ENCODE measurements around the gene R3HCC1L. TPM values are rescaled to one million over a fixed set of nuclear protein-coding genes. Genes with fewer than 3 reads are reported as not detected.

R3HCC1L gene
- total RNA-seq, 1 donor from 2014 or later = 13.7 TPM

DNA sequence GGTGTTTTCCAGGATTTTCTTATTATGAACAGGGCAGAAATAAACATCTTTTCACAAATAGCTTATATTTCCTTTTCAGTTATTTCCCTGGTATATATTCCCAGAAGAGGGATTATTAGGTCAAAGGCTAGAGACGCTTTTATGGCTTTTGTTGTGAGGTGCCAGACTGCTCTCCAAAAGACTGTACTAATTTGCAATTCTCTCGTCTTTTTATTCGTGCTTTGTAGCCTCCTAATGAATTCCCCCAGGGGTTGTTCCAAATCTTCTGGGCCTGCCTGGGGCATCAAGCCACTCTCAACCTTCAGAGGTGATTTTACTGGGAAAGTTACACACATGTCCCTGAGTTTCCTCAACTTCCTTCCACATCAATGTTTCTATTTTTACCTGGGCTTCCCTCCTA is 34.0 kb upstream of the R3HCC1L start:
- Histone ChIP-seq H3K4me3 (no peak overlapping the region), H3K9me3 (no peaks in the 10 kb centered on the region), H3K27me3 (no peaks in the 10 kb centered on the region), H3K36me3 (no peaks in the 10 kb centered on the region), H3K27ac (no peak overlapping the region), H3K4me1 (no peaks in the 10 kb centered on the region)
- no peak for DNase-seq
- no peak for TF ChIP-seq CTCF (IDR thresholded peaks at IDR 0.05)
- intact Hi-C loops (cut with DNase I) = no loop called here
- ATAC-seq = no peak

DNA sequence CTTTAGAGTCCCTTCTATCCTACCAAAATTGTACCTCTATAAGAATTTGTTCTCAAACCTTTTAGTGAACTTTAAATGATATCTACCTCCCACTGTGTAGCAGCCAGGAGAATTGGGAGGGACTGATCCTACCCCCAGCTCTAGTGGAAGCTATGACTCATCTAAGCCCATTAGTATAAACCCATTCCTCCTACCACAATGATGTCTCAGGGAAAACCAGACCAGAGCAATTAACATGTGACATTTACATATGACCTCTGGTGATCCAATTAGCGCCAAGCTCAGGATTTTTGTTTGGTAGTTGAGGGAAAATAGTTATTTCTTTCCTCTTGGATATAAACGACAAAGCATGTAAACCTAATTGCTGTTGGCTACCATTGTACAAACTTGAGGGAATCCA is 33.1 kb upstream of the R3HCC1L start:
- DNase-seq = no peak
- intact Hi-C loops (cut with DNase I) = no loop called here
- H3K9me3 ChIP-seq = no peaks in the 10 kb centered on the region
- no peaks in the 10 kb centered on the region for H3K36me3 ChIP-seq
- no peaks in the 10 kb centered on the region for H3K4me1 ChIP-seq
- no peak for ATAC-seq
- no peaks in the 10 kb centered on the region for H3K27me3 ChIP-seq
- no peak overlapping the region for H3K4me3 ChIP-seq
- no peak for TF ChIP-seq CTCF (IDR thresholded peaks at IDR 0.05)
- H3K27ac ChIP-seq = no peak overlapping the region

DNA sequence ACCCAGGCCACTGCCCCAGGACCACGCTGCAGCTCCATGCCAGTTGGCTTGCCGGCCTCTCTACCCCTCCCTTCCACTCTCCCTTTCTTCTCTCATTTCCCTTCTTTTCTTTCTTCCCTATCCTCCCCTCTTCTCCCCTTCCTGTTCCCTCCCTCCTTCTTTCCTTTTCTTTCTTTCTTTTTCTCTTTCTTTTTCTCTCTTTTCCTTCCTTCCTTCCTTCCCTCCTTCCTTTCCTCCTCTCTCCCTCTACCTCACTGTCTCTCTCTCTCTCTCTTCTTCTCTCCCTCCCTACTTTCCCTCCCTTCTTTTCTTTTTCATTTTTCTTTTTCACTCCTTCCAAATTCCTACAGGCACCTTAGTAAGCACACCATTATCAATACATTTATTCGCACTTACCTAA is 30.3 kb upstream of the R3HCC1L start:
- H3K4me1 ChIP-seq = no peaks in the 10 kb centered on the region
- H3K9me3 ChIP-seq = no peaks in the 10 kb centered on the region
- no peaks in the 10 kb centered on the region for H3K36me3 ChIP-seq
- no peaks in the 10 kb centered on the region for H3K27me3 ChIP-seq
- no peak overlapping the region for H3K4me3 ChIP-seq
- no peak for DNase-seq
- H3K27ac ChIP-seq = no peak overlapping the region
- ATAC-seq = no peak
- no peak for TF ChIP-seq CTCF (IDR thresholded peaks at IDR 0.05)
- intact Hi-C loops (cut with DNase I) = no loop called here

DNA sequence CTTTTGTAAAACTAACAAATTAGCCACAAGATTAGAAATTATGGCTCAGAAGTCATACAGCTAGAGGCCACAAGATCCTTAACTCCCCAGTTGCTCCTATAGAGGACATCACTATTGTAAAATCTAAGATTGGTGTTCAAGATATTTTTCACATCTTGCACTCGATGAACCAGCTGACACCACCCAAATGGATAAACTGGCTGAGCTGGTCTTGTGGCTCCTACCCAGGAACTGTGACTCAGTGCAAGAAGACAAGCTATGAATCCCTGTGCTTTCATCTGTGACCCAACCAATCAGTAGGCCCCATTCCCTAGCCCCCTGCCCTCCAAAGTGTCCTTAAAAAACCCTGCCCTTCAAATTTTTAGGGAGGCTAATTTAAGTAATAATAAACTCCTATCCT is 27.9 kb upstream of the R3HCC1L start:
- no peak overlapping the region for H3K4me3 ChIP-seq
- DNase-seq (no peak), ATAC-seq (no peak)
- intact Hi-C loops (cut with DNase I) = no loop called here
- no peaks in the 10 kb centered on the region for H3K9me3 ChIP-seq
- TF ChIP-seq CTCF (IDR thresholded peaks at IDR 0.05) = no peak
- no peak overlapping the region for H3K27ac ChIP-seq
- H3K27me3 ChIP-seq = peaks cover 7% of the 10 kb centered on the region
- H3K4me1 ChIP-seq = no peaks in the 10 kb centered on the region
- H3K36me3 ChIP-seq = no peaks in the 10 kb centered on the region

GRCh38 chr10:98107644-98108430 is 26.6 kb upstream of the R3HCC1L start:
- H3K4me3 ChIP-seq = no peak overlapping the region
- DNase-seq (no peak), ATAC-seq (no peak)
- peaks cover 7% of the 10 kb centered on the region for H3K27me3 ChIP-seq
- H3K9me3 ChIP-seq = no peaks in the 10 kb centered on the region
- no peaks in the 10 kb centered on the region for H3K36me3 ChIP-seq
- no peak overlapping the region for H3K27ac ChIP-seq
- TF ChIP-seq CTCF (IDR thresholded peaks at IDR 0.05) = no peak
- H3K4me1 ChIP-seq = no peaks in the 10 kb centered on the region
- intact Hi-C loops (cut with DNase I) = no loop called here

DNA sequence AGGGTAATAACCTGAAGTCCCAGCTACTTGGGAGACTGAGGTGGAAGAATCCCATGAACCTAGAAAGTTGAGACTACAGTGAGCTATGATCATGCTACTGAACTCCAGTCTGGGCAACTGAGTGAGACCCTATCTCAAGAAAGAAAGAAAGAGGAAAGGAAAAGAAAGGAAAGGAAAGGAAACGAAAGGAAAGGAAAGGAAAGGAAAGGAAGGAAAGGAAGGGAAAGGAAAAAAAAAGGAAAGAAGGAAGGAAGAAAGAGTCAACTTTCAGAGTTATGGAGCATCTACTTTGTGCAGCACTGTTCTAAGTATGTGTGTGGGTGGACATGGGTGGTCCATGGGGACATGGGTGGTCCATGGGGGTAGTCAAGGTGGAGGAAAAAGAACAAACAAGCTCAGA is 24.1 kb upstream of the R3HCC1L start:
- DNase-seq = no peak
- ATAC-seq = no peak
- Histone ChIP-seq H3K27ac (no peak overlapping the region), H3K27me3 (peaks cover 19% of the 10 kb centered on the region), H3K36me3 (no peaks in the 10 kb centered on the region), H3K4me1 (no peaks in the 10 kb centered on the region), H3K9me3 (no peaks in the 10 kb centered on the region), H3K4me3 (no peak overlapping the region)
- intact Hi-C loops (cut with DNase I) = no loop called here
- TF ChIP-seq CTCF (IDR thresholded peaks at IDR 0.05) = no peak
